Colon (tissue), 2 donors: ENCODE results near the gene OAS3.
"Not testable (repeated sequence)": the region's sequence is repeated elsewhere in the genome, so short reads cannot be mapped to it uniquely, and the experiment has no call there.

Source experiments
- FAIRE-seq: peaks from 2 replicates; lab custom pipeline; 2012; peaks lifted over from hg19 to GRCh38; lab: Jason Lieb, UNC
- donor health status: control.
- donor health status: control.

OAS3 gene

DNA sequence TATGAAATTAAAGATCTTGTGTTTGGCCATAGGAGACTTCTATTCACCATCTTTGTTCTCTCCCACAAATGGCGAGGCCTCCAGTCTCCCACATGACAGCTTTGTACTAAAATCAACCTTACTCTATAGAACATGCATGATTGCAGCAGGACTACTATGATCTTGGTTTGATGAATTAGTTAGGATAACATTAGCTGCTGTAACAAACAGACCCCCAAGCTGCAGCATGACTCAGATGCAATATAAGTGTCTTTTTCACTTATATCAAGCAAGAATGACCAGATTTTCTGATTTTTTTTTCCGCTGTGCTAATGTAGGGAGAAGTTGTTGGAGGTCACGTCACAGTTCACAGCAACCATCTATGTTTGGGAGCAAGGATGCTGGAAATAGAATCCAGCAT lies 10.8 kb upstream of the OAS3 start:
- FAIRE-seq: no peak

DNA sequence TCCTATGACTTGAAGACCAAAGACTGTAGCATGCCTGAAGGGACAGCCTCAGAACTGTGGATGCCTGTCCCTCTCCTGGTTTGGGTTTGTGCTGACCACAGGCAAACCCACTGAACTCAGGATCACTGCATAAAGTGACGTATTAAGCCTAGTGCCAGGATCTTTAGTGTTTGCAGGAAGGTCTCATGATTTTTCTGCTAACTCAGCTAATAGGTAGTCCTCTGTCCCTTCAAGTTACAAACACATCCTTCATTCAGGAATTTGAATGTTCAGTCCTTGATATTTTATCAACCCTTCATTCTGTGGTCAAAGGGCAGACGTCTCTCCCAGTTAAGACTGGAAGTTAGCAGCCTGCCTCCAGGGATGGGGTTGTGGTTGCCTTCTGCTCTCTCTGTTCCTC lies 10.3 kb upstream of the OAS3 start:
- FAIRE-seq: no peak

DNA sequence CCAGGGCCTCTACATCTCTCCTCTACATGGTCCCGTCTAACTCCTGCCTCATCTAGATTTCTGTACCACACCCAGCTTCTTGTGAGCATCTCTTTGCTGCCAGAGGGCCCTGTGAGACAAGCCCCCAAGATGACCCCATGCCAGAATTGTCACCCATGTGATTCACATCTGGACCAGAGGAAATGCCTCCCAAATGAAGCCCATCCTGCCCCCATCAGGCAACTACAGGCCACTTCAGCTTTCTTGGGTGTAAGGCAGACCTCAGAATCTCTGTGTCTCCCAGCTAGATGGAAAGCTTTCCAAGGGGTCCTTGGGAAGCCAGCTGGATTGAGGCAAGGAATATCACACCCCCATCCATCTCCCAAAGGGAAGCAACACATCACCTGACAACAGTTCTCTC lies 9.3 kb upstream of the OAS3 start:
- no peak for FAIRE-seq

DNA sequence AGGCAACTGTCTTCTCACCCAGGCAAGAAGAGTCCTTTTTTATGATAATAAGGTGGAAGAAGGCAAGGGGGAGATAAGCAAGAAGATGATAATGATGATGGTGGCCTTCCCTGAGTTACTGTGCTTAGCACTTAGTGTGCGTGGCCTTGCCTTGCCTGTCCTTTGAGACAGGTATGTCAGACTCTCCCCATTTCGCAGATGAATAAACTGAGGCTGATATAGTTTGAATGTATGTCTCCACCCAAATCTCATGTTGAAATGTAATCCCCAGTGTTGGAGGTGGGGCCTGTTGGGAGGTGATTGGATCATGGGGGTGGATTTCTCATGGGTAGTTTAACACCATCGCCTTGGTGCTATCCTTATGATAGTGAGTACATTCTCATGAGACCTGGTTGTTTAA lies 8.6 kb upstream of the OAS3 start:
- no peak for FAIRE-seq

DNA sequence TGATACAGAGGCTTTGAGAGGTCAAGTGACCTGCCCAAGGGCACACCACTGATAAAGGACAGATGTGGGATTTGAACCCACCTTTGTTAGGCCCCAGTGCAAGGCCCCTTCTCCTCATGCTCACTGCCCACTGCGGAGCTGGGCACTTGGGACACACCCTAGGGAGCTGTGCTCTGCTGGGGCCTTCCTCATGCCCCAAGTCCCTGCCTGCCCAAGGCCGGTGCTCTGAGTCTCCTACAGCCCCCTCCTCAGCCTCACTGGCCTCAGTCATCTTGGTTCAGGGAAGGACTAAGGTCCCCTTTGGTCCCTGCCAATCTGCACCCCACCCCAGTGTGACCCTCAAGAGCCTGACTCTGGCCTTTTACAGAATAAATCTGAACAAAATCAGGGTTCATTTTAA lies 7.9 kb upstream of the OAS3 start:
- no peak for FAIRE-seq

DNA sequence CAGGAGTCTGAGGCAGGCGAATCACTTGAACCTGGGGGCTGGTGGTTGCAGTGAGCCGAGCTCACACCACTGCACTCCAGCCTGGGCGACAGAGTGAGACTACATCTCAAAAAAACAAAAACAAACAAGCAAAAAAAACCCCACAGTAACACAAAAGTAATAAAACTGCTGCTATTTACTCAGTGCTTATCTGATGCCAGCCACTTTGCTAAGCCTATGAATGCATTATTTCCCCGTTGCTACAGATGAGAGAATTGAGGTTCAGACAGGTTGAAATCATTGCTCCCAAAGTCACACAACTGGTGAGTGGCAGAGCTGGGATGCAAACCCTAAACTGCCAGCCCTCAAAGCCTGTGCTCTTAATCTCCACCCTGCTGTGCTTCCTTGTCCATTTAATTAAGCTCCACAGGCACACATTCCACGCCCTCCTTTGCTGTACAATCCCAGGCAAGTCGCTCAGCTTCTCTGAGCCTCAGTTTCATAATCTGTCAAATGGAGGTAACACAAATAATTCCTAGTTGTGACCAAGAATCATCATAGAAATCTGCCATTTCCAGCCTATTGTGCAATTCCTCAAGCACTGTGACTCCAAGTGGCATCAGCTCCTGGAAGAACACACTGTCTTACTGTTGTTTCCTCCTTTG lies 5.7 kb upstream of the OAS3 start:
- FAIRE-seq: no peak

DNA sequence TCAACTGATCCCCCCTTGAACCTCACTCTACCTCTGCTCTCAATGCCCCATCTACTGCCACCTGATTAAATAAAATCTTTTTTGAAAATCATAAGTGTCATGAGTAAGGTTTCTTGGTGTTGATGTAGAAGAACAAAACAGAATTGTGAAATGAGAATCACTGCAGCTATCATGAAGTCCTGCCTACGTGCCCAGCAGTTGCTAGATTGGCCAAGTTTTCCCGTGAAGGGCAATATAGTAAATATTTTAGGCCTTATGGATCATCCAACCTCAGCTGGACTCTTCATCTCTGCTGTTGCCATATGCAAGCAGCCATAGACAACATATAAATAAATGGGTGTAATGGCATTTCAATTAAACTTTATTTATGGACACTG lies 5.2 kb upstream of the OAS3 start:
- no peak for FAIRE-seq

DNA sequence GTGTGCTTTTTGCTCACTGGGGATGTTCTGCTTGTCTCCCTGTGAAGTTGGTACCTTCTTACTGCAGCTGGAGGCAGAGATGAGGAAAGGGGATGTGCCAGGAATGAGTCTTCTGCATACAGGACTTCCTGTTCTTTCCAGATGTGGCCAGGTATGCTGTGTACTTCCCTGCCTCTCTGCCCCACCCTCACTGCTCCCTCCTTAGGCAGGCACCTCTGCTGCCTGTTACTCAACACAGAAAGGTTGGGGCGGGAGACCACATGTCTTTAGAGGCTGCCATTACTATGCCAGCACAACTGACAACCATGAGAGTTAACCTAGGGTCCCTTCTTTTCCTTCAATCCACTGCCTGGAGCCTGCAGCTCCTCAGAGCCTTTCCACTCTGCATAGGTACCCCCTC lies 2.0 kb upstream of the OAS3 start:
- FAIRE-seq: no peak

DNA sequence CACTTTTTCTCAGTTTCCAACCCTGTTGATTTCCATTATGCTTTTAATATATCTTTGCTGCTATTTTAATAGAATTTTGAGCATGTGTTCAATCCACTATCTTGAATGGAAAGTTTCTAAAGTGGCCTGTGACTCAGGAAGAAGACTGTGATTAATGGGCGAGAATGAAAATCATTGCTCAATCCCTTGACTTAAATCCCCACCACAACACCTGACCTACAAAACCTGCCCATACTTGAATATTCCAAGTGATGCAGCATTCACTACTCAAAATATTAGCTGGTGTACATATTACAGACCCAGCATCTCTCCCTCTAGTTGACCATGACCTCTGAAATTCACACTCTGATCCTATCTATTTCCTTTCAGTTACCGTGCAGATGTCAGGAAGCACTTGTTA lies 1.3 kb upstream of the OAS3 start:
- no peak for FAIRE-seq

DNA sequence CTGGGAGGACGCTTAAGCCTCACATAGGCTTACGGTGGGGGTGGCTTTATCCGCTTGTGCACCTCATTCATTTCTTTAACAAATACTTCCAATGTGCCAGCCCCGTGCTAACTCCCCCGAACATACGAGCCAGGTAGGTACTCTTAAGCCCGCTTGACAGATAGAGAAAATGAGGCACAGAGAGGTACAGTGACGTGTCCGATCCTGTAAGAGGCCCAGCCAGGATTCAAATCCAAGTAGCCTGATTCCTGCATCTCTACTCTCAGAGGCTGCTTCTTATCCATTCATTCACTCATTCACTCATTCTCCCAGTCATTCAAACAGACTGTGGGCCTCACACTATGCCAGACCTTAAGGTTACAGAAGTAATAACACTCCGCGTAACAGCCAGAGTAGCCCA lies 477 bp downstream of the OAS3 start:
- FAIRE-seq: no peak

DNA sequence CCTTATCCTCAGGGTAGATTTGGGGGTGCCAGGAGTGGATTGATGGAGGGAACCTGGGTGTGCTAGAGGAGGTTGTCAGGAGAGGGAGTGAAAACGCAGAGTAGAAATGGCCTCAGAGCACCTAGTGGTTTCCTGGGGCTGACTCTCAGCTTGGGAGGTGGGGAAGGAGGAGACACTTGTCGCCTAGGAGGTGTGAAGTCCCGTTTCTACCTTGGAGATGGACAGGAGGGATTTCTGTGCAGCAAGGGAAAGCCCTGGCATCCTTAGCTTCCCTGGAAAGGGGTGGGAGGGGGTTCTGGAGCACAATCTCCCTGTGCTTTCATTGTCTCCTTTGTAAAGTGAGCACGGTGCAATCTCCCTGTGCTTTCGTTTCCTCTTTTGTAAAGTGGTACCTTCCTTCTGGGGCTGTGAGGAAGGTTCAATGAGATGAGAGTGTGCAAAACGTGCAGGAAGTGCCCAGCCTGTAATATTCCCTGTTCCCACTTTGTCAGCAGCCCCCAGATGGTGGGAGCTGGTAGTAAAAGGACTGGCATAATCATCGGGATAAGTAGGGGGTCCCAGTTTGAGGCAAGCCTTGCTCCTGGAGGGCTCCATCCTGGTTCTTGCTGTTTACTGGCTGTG lies 1.6 kb downstream of the OAS3 start:
- FAIRE-seq: no peak

DNA sequence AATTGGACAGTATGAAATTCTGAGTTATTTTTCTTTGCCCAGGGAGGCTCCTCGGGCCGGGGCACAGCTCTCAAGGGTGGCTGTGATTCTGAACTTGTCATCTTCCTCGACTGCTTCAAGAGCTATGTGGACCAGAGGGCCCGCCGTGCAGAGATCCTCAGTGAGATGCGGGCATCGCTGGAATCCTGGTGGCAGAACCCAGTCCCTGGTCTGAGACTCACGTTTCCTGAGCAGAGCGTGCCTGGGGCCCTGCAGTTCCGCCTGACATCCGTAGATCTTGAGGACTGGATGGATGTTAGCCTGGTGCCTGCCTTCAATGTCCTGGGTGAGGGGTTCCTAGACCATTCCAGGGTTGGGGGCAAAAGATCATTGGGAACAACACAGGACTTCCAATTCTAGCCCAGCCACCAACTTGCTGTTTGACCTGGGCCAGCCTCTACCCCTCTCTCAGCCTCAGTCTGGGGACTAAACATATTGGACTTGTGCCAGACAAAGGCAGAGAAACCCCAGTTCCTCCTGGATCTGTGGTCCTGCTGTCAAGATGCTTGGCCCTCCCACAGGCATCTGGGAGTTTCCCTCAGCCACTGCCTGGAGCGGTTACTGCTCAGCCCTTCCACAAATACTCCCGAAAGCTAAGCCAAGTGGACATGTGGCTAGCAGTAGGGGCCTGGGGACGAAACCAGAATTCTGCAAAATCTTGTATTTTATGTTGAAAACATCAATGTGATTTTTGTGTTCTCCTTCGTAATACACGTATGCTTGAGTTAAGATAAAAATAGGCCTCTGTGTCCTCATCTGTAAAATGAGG lies 3.5 kb downstream of the OAS3 start:
- FAIRE-seq: no peak

DNA sequence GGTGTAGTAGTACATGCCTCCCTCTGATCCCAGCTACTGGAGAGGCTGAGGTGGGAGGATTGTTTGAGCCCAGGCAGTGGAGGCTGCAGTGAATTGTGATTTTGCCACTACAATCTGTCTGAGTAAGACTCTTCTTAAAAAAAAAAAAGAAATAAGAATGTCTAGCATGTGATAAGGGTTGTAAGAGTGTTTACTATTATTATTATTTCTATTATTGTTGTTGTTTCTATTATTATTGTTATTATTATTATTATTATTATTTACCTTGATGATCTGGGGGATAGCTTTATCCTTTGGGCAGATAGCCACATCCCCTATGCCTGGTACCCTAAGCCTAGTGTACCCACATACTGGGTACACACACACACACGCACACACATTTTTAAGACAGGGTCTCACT lies 4.3 kb downstream of the OAS3 start:
- FAIRE-seq: no peak

DNA sequence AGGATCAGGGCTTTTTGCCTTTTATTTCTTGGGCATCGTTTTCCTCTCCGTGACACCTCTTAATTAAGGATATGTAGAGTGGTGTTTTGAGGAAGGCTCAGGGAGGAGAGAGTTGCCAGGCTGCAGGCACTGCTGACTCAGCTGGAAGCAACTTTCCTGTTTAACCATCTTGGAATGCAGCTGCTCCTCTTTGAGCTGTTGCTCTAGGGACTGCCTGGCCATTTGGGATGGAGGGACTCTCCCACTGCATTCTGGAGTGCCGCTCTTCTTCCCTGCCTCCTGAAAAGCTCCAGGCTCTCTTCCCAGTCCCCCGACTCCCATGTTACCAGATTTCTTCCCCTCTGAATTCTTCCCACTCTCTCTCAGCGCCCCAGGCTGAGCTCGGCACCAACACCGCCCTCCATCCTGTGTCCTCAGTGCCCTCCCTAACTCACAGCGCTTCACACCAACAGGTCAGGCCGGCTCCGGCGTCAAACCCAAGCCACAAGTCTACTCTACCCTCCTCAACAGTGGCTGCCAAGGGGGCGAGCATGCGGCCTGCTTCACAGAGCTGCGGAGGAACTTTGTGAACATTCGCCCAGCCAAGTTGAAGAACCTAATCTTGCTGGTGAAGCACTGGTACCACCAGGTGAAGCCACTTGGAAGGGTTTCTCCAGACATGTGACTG lies 5.9 kb downstream of the OAS3 start:
- no peak for FAIRE-seq

DNA sequence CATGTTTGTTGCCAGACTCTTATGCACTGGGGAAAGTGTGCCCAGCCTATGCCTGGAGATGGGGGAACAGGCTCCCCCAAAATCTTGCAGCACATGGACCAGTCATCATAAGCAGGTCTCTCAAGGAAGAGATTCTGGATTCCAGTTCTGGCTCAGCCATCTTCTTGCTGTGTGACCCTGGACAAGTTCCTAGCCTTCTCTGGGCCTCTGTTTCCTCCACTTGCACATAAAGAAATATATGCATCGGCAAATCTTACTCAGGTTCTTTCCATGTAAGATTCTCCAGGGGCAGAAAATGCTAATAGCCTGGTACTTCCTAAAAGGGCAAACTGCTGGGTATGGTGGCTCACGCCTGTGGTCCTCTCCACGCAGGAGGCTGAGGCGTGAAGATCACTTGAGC lies 7.2 kb downstream of the OAS3 start:
- no peak for FAIRE-seq

DNA sequence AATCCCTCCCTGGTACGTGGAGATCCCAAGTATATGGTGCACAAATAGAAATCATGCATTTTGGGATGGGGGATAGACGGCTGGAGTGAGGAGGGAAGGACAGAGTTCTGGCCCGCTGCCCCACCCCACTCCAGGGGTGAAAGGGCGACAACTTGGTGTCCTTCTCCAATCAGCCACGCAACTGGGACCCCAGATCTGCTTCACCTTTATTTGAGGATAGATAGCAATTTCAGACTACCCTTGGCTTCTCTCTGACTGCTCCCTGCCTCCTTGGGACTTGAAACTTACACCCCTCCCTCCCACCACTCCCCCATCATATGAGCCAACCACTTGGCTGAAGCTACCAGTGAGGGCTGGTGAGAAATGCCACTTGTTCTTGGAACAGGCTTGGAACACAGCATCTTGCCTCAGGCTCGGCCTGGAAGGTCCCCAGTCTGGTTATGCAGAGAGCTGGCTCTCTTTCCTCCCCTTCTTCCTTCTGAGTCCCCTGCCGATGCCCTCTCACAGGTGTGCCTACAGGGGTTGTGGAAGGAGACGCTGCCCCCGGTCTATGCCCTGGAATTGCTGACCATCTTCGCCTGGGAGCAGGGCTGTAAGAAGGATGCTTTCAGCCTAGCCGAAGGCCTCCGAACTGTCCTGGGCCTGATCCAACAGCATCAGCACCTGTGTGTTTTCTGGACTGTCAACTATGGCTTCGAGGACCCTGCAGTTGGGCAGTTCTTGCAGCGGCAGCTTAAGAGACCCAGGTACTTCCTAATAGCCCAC lies 8.1 kb downstream of the OAS3 start:
- FAIRE-seq: no peak

DNA sequence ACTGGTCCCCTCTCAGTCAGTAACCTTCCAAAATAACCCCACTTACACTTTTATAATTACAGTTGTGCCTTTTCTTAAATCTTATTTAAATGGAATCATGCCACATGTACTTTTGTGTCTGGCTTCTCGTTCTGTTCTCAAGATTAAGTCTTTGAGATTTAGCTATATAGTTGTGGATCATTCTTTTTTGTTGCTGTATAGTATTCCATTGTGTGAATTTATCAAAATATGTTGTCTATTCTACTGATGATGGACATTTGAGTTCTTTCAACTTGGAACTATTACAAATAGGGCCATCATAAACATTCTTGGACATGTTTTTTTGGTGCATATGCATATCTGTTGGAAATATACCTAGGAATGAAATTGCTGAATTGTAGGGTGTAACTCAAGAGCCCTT lies 9.0 kb downstream of the OAS3 start:
- FAIRE-seq: no peak

DNA sequence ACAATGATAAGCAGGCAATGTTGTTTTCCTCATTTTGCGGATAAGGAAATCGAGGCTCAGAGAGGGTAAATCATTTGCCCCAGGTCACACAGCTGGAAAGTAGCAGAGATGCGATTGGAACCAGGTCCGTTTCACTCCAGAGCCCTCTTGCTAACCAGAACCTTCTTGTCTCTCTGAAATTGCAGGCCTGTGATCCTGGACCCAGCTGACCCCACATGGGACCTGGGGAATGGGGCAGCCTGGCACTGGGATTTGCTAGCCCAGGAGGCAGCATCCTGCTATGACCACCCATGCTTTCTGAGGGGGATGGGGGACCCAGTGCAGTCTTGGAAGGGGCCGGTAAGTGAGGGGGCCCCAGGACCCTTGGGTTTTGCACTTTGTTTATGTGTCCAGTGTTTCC lies 9.5 kb downstream of the OAS3 start:
- FAIRE-seq: no peak

DNA sequence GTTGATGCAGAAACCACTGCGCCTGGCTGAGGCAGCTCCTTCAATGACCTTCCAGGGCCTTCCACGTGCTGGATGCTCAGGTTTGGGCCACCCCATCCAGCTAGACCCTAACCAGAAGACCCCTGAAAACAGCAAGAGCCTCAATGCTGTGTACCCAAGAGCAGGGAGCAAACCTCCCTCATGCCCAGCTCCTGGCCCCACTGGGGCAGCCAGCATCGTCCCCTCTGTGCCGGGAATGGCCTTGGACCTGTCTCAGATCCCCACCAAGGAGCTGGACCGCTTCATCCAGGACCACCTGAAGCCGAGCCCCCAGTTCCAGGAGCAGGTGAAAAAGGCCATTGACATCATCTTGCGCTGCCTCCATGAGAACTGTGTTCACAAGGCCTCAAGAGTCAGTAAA lies 10.5 kb downstream of the OAS3 start:
- no peak for FAIRE-seq

DNA sequence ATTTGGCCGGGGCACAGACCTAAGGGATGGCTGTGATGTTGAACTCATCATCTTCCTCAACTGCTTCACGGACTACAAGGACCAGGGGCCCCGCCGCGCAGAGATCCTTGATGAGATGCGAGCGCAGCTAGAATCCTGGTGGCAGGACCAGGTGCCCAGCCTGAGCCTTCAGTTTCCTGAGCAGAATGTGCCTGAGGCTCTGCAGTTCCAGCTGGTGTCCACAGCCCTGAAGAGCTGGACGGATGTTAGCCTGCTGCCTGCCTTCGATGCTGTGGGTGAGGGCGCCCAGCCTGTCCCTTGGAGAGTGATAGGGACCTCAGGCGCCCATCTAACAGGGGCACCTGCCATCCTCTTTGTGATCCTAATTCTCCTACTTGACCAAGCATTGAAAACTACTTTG lies 12.4 kb downstream of the OAS3 start:
- no peak for FAIRE-seq

DNA sequence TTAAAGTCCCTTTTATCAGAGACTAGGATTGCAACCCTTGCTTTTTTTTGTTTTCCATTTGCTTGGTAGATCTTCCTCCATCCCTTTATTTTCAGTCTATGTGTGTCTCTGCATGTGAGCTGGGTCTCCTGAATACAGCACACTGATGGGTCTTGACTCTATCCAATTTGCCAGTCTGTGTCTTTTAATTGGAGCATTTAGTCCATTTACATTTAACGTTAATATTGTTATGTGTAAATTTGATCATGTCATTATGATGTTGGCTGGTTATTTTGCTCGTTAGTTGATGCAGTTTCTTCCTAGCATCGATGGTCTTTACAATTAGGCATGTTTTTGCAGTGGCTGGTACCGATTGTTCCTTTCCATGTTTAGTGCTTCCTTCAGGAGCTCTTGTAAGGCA lies 18.9 kb downstream of the OAS3 start:
- FAIRE-seq: not testable (repeated sequence)

DNA sequence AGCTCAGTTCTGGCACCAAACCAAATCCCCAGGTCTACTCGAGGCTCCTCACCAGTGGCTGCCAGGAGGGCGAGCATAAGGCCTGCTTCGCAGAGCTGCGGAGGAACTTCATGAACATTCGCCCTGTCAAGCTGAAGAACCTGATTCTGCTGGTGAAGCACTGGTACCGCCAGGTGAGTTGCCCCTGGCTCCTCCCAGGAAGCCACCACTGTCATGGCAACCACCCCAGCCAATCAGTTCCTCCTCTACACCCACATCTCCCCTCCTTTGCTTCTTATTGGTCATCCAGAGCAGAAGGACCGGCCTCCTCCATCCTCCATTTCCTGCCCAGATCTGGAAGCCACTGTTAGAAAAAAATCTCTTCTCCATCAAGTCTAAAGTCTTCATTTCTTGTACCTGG lies 22.8 kb downstream of the OAS3 start:
- FAIRE-seq: no peak
